HL-60 (cell line): ENCODE data around the gene FST.

Experiments
- CTCF ChIP-seq: IDR thresholded peaks from one replicate; pipeline ENCODE4 v1.5.1; 2011; ENCODE audit warnings: low read length, control low read depth, inconsistent platforms; ENCODE audit not compliant: insufficient read depth
- GABPA ChIP-seq: IDR thresholded peaks from 2 replicates; pipeline ENCODE4 v1.6.1; 2012; ENCODE audit warnings: low read depth
- POLR2AphosphoS5 ChIP-seq: IDR thresholded peaks from 2 replicates; pipeline ENCODE4 v1.6.1; 2012; ENCODE audit warnings: low read depth
- REST ChIP-seq: IDR thresholded peaks from 2 replicates; pipeline ENCODE4 v1.6.1; 2012; ENCODE audit warnings: low read depth; ENCODE audit not compliant: insufficient replicate concordance
- SPI1 ChIP-seq: IDR thresholded peaks from 2 replicates; pipeline ENCODE4 v1.6.1; 2012; ENCODE audit warnings: low read depth, mild to moderate bottlenecking, borderline replicate concordance

GRCh38 chr5:53445569-53445968 is 34.9 kb upstream of the FST start:
- TF ChIP-seq POLR2AphosphoS5 (no peak), CTCF (no peak), REST (no peak), GABPA (no peak), SPI1 (no peak)
